Hepatocyte (in vitro differentiated cells): ENCODE results near the gene C10orf143.

Source experiments
- EZH2 ChIP-seq: fragments of 200-600 bp; sonication (generic); IDR thresholded peaks from 2 replicates; pipeline ENCODE4 v1.6.1; 2016; ENCODE audit warnings: antibody characterized with exemption, mild to moderate bottlenecking, borderline replicate concordance
- TF ChIP-seq, protein P1 (sequence below): fragments of 200-600 bp; sonication (generic); IDR thresholded peaks from 2 replicates; pipeline ENCODE4 v1.5.1; 2016; ENCODE audit warnings: antibody characterized with exemption, mild to moderate bottlenecking; ENCODE audit not compliant: poor library complexity

DNA sequence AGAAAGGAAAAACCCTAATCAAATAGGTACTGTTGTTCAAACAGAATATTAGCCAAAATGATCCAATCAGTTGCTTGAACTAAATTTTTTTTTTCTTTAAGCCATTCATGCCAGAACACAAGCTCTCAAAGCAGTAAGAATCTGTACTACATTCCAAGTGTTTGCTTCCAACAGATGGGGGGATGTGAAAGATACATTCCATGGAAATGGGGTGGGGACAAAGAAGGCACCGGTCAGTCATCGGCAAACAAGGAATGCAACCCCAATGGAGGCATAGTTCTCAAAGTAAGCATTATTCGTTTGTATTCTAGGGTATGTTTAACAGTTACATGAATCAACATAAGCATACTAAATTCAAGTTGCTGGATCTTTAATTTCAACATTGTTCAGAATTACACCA is 32.5 kb downstream of the C10orf143 start:
- TF ChIP-seq, protein P1, sequence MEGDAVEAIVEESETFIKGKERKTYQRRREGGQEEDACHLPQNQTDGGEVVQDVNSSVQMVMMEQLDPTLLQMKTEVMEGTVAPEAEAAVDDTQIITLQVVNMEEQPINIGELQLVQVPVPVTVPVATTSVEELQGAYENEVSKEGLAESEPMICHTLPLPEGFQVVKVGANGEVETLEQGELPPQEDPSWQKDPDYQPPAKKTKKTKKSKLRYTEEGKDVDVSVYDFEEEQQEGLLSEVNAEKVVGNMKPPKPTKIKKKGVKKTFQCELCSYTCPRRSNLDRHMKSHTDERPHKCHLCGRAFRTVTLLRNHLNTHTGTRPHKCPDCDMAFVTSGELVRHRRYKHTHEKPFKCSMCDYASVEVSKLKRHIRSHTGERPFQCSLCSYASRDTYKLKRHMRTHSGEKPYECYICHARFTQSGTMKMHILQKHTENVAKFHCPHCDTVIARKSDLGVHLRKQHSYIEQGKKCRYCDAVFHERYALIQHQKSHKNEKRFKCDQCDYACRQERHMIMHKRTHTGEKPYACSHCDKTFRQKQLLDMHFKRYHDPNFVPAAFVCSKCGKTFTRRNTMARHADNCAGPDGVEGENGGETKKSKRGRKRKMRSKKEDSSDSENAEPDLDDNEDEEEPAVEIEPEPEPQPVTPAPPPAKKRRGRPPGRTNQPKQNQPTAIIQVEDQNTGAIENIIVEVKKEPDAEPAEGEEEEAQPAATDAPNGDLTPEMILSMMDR, result no peak
- no peak for TF ChIP-seq EZH2
